NOMO-1 treated with DMSO at 0.1 percent for 48 hours (cell line): Measurements from ENCODE around the gene TBC1D9.

Experiments used
- DNase-seq: peaks from one replicate; lab custom pipeline; 2025; ENCODE audit not compliant: unreplicated experiment; lab: John Stamatoyannopoulos, UW

TBC1D9 gene

DNA sequence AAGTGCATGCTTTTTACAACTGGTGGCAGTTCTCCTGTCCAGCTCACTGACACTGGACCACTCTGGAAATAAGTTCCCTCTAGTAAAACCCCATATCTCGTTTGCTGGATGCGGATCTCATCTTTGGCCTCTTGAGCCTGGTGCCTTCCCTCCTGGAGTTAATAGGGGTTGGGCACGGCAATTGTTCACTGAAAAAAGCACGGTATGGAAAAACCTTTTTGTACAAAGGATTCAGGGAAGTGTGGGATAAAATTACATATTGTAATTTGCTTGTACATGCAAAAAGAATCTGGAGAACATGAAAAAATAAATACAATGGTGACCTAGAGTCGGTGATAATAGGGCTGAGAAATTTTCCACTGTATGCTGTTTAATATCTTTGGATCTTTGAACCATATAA lies 30.6 kb downstream of the TBC1D9 start:
- DNase-seq = no peak

- DNase-seq = no peak
These were observed 31.4 kb downstream of the TBC1D9 start for GRCh38 chr4:140724760-140725159.

GRCh38 chr4:140720387-140721304 lies 35.5 kb downstream of the TBC1D9 start:
- DNase-seq = peak; percentile 87

- DNase-seq = peak; percentile 24
These were observed 36.5 kb downstream of the TBC1D9 start for GRCh38 chr4:140719686-140720085.

DNA sequence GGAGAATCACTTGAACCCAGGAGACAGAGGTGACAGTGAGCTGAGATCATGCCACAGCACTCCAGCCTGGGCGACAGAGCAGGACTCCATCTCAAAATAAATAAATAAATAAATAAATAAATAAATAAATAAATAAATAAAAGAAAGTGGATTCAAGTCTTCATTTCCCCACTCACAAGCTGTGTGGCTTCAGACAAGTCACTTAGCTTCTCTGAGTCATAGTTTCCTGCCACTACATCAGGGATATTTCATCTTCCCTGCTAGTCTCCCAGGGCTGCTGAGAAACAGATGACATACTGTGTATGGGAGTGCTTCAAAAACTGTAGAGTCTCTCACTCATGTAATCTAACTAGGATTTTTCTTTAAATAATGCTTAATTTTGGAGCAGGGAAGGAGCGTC lies 37.2 kb downstream of the TBC1D9 start:
- DNase-seq = peak; percentile 19

- peak; percentile 71 for DNase-seq
These were observed 37.8 kb downstream of the TBC1D9 start for GRCh38 chr4:140718241-140718952.

- no peak for DNase-seq
These were observed 38.9 kb downstream of the TBC1D9 start for GRCh38 chr4:140717313-140717712.

GRCh38 chr4:140715119-140715518 lies 41.1 kb downstream of the TBC1D9 start:
- DNase-seq = no peak

- DNase-seq = peak; percentile 73
These were observed 44.3 kb downstream of the TBC1D9 start for GRCh38 chr4:140711910-140712309.

- peak; percentile 73 for DNase-seq
These were observed 45.1 kb downstream of the TBC1D9 start for GRCh38 chr4:140710908-140711622.

DNA sequence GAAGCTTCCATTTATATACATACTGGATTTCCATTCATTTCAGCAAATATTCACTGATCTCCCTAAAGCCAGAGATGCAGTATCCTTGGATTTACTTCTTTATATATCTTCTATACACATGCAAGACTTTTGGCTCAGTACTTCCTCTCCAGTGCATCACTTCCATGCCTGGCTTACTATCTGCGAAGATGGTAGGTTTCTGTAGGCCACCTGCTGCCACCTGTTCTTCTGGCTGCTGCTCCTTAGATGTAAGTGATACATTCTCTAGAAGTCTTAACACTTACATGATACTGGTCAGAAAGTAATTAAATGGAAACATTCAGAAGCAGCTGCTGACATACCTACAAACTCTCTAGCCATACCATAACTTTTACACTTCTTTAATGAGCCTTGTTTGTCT lies 48.9 kb downstream of the TBC1D9 start:
- no peak for DNase-seq

DNA sequence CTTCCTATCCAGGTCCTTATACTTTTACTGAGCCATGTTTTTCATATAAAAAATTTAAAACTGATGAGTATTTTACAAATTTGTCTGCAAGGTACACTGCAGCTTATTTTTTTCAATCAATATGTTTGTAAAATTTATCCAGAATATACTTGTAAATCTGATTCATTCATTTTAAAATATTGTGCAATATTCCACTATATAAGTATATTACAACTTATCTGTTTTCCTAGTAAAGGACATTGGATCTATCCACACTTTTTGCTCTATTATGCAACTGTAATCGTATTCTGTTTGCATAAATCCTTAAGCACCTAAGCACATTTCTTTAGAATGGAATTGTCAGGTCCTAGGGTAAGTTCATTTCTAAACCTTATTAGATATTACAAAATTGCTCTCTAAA lies 49.5 kb downstream of the TBC1D9 start:
- no peak for DNase-seq

DNA sequence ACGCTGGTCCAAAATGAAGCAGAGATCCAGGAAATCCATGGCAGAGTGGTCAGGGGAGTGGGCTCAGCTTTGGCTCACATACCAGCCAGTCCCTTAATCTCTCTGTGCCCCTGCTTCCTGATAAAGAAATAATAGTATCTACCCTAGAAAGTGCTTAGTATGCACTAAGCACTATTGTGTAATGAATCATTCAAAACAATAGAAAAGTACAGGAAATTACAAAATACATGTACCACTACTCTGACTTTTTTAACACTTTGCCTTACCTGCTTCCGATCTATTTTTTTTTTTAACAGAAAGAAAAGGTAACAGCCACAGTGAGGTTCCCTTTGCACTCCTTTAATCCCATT lies 49.9 kb downstream of the TBC1D9 start:
- peak; percentile 51 for DNase-seq

- DNase-seq = peak; percentile 29
These were observed 50.4 kb downstream of the TBC1D9 start for GRCh38 chr4:140705625-140706275.

DNA sequence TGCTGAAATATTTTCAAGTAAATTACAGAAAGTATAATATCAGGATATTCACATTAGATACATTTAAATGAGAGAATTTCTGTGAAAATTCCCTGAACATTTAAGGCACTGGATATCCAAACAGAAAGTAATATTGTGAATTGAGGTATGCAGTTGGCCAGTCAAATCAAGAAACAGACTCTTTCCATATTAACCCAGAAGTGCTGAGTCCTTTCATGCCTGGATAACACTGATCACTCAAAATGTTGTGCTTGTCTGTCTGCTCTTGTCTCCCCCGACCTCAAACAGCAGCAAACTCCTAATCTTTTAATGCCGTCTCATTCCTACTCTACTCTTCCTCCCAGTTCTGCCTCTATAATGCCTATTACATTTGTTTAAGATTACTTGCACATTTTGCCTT lies 51.2 kb downstream of the TBC1D9 start:
- DNase-seq = no peak

DNA sequence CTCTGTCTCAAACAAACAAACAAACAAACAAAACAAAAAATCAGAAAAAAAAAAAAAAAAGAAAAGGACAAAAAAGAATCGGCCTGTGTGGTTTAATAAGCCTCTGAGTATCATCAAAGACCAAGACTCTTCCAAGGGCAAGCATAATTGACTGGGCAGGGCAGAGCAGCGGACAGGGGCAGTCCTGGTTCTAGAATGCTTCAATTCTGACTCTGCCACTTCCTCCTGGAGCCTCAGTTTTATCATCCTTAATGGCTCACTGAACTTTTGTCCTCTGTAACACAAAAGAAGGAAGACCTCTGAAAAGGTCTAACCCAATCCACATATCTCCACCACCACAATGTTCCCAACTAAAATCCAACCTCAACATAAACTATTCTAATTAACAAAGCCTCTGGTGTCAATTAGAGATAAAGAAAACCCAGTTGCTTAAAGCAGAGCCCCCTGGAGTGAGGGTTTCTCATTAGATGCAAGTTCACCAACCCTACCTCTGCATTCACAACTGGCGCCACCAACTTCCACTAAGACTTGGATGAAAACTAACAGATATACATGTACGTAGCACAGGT lies 51.7 kb downstream of the TBC1D9 start:
- DNase-seq = no peak

GRCh38 chr4:140703463-140703862 lies 52.7 kb downstream of the TBC1D9 start:
- DNase-seq = no peak

DNA sequence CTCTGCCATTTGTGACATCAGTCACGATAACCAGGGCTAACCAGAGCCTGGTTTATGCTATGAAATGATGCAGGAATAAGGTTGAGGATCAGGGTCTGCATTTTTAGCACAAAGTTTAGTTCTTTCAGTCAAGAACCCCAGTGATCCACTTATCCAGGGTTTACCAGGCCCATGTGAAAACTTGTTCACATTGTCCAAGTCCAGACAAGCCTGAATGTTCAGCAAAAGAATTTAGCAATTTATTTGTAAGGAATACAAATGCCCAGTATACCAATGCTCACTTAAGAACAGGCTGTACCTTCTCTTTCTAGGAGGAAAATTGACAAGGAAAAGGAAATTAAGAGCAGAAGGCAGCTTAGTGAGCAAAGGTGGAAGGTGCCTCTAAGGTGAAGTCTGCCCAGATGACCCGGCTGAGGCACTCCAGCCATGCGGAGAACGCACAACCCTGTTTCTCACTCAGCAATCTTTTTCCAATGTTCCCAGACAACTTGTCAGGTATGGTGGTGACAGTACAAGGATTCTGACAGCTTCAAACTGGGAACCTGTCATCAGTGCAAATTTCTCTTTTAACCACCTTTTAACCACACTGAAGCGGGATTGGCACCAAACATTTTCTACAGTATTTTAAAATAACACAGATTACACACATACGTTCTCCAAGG lies 54.0 kb downstream of the TBC1D9 start:
- DNase-seq = no peak

DNA sequence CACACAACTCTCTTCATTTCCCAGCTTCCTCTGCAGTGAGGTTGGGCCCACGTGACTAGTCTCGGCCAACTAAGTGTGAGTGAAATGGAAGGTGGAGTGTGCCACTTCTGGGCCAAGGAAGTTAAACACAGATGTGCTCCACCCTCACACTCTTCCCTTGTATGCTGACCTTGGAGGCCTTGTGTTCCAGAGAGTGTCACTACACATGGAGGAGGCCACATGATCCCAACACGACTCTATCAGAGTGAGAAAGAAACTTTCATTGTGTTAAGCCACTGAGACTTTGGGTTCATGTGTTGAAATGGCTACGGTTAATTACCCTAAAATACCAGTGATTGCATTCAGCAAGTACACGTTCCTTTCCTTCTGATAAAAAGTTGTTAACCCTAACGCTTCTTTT lies 55.1 kb downstream of the TBC1D9 start:
- no peak for DNase-seq
